Measurements from ENCODE around the gene CTNNA3. TPM values are rescaled to one million over a fixed set of nuclear protein-coding genes. Genes with fewer than 3 reads are reported as not detected.

Gene CTNNA3
- total and polyA plus RNA-seq, 4 experiments from 2014 or later = not detected

- CTCF ChIA-PET (ENCODE audit: partially characterized antibody) = interaction anchor here (7.1 kb wide), 1 partner anchor 111 kb away, joined by 114 read pairs; no protein-coding TSS in a partner anchor
- intact Hi-C loops (cut with micrococcal nuclease) = no loop called here
These were observed 27.5 kb downstream of the CTNNA3 start for GRCh38 chr10:67668448-67668847.

GRCh38 chr10:67667035-67667425 is 29.0 kb downstream of the CTNNA3 start:
- Mint-ChIP-seq H3K4me1 (no peaks in the 10 kb centered on the region), H3K9me3 (no peaks in the 10 kb centered on the region), H3K27ac (no peak overlapping the region), H3K27me3 (no peaks in the 10 kb centered on the region), H3K36me3 (no peaks in the 10 kb centered on the region), H3K4me3 (no peak overlapping the region)
- no peak overlapping the region for H3K27ac ChIP-seq (ENCODE audit: low read depth, low read length)
- DNase-seq = no peak
- ChIA-PET CTCF (ENCODE audit: partially characterized antibody) (interaction anchor here (0.9 to 7.1 kb wide), 9 partner anchors 24 to 121 kb away, joined by 3 to 114 read pairs (median 5); partner anchors contain the start of gene CTNNA3), POLR2A (ENCODE audit: partially characterized antibody) (interaction anchor here (0.9 kb wide), 1 partner anchor 113 kb away, joined by 4 read pairs; no protein-coding TSS in a partner anchor)
- H3K9me3 ChIP-seq (ENCODE audit: control insufficient read depth in 1 of 2, low read length in 2 of 2) = no peaks in the 10 kb centered on the region
- H3K36me3 ChIP-seq (ENCODE audit: insufficient read depth, low read length) = no peaks in the 10 kb centered on the region
- intact Hi-C loops (cut with micrococcal nuclease) = loop anchor here (2.0 kb wide), 1 partner anchor 30 kb away; the partner anchor contains the start of gene CTNNA3
- H3K4me1 ChIP-seq (ENCODE audit: insufficient read depth, low read length) = no peaks in the 10 kb centered on the region
- H3K4me3 ChIP-seq (ENCODE audit: low read length in 2 of 2) = no peak overlapping the region
- H3K27me3 ChIP-seq (ENCODE audit: insufficient read depth, low read length) = no peaks in the 10 kb centered on the region

More at GRCh38 chr10:67668448-67668847, 27.5 kb downstream of the CTNNA3 start:
- Histone ChIP-seq H3K27ac (ENCODE audit: low read depth, low read length) (no peak overlapping the region), H3K36me3 (ENCODE audit: insufficient read depth, low read length) (no peaks in the 10 kb centered on the region), H3K9me3 (ENCODE audit: control insufficient read depth in 1 of 2, low read length in 2 of 2) (no peaks in the 10 kb centered on the region), H3K27me3 (ENCODE audit: insufficient read depth, low read length) (no peaks in the 10 kb centered on the region), H3K4me3 (ENCODE audit: low read length in 2 of 2) (no peak overlapping the region), H3K4me1 (ENCODE audit: insufficient read depth, low read length) (no peaks in the 10 kb centered on the region)
- Mint-ChIP-seq H3K27ac (no peak overlapping the region), H3K9me3 (no peaks in the 10 kb centered on the region), H3K27me3 (no peaks in the 10 kb centered on the region), H3K4me1 (no peaks in the 10 kb centered on the region), H3K36me3 (no peaks in the 10 kb centered on the region), H3K4me3 (no peak overlapping the region)
- POLR2A ChIA-PET (ENCODE audit: partially characterized antibody) = no interaction called here
- no peak for DNase-seq

GRCh38 chr10:67666416-67667034 is 29.5 kb downstream of the CTNNA3 start:
- Histone ChIP-seq H3K4me1 (ENCODE audit: insufficient read depth, low read length) (no peaks in the 10 kb centered on the region), H3K9me3 (ENCODE audit: control insufficient read depth in 1 of 2, low read length in 2 of 2) (no peaks in the 10 kb centered on the region), H3K4me3 (ENCODE audit: low read length in 2 of 2) (no peak overlapping the region), H3K36me3 (ENCODE audit: insufficient read depth, low read length) (no peaks in the 10 kb centered on the region), H3K27me3 (ENCODE audit: insufficient read depth, low read length) (no peaks in the 10 kb centered on the region), H3K27ac (ENCODE audit: low read depth, low read length) (no peak overlapping the region)
- Mint-ChIP-seq H3K36me3 (no peaks in the 10 kb centered on the region), H3K4me3 (no peak overlapping the region), H3K4me1 (no peaks in the 10 kb centered on the region), H3K27ac (no peak overlapping the region), H3K27me3 (no peaks in the 10 kb centered on the region), H3K9me3 (no peaks in the 10 kb centered on the region)
- CTCF ChIA-PET (ENCODE audit: partially characterized antibody) = interaction anchor here (0.9 to 7.1 kb wide), 9 partner anchors 24 to 122 kb away, joined by 3 to 114 read pairs (median 5); partner anchors contain the start of gene CTNNA3
- DNase-seq = peak in 4 of 5 donors; percentile 12 to 31 (median 21)
- POLR2A ChIA-PET (ENCODE audit: partially characterized antibody) = interaction anchor here (0.9 kb wide), 1 partner anchor 113 kb away, joined by 4 read pairs; no protein-coding TSS in a partner anchor
- intact Hi-C loops (cut with micrococcal nuclease) = loop anchor here (1.0 to 2.0 kb wide), 2 partner anchors 30 to 114 kb away; partner anchors contain the start of gene CTNNA3

- Histone ChIP-seq H3K36me3 (ENCODE audit: insufficient read depth, low read length) (no peaks in the 10 kb centered on the region), H3K27me3 (ENCODE audit: insufficient read depth, low read length) (no peaks in the 10 kb centered on the region), H3K27ac (ENCODE audit: low read depth, low read length) (no peak overlapping the region), H3K4me3 (ENCODE audit: low read length in 2 of 2) (no peak overlapping the region), H3K9me3 (ENCODE audit: control insufficient read depth in 1 of 2, low read length in 2 of 2) (no peaks in the 10 kb centered on the region), H3K4me1 (ENCODE audit: insufficient read depth, low read length) (no peaks in the 10 kb centered on the region)
- H3K27ac Mint-ChIP-seq = no peak overlapping the region
- no peaks in the 10 kb centered on the region for H3K36me3 Mint-ChIP-seq
- no peaks in the 10 kb centered on the region for H3K9me3 Mint-ChIP-seq
- no peak for DNase-seq
- intact Hi-C loops (cut with micrococcal nuclease) = no loop called here
- CTCF ChIA-PET (ENCODE audit: partially characterized antibody) = interaction anchor here (2.7 to 7.1 kb wide), 3 partner anchors 32 to 114 kb away, joined by 11 to 114 read pairs (median 15); no protein-coding TSS in a partner anchor
- H3K4me1 Mint-ChIP-seq = no peaks in the 10 kb centered on the region
- H3K27me3 Mint-ChIP-seq = no peaks in the 10 kb centered on the region
- POLR2A ChIA-PET (ENCODE audit: partially characterized antibody) = interaction anchor here (1.5 kb wide), 1 partner anchor 115 kb away, joined by 4 read pairs; no protein-coding TSS in a partner anchor
- H3K4me3 Mint-ChIP-seq = no peak overlapping the region
These were observed 30.5 kb downstream of the CTNNA3 start for GRCh38 chr10:67665491-67665890.

- Histone ChIP-seq H3K27ac (ENCODE audit: low read depth, low read length) (no peak overlapping the region), H3K27me3 (ENCODE audit: insufficient read depth, low read length) (no peaks in the 10 kb centered on the region), H3K36me3 (ENCODE audit: insufficient read depth, low read length) (no peaks in the 10 kb centered on the region), H3K9me3 (ENCODE audit: control insufficient read depth in 1 of 2, low read length in 2 of 2) (no peaks in the 10 kb centered on the region), H3K4me3 (ENCODE audit: low read length in 2 of 2) (no peak overlapping the region), H3K4me1 (ENCODE audit: insufficient read depth, low read length) (no peaks in the 10 kb centered on the region)
- intact Hi-C loops (cut with micrococcal nuclease) = no loop called here
- Mint-ChIP-seq H3K27me3 (peaks cover 0 to 2% of the 10 kb centered on the region in 2 donors), H3K4me1 (no peaks in the 10 kb centered on the region), H3K27ac (no peak overlapping the region), H3K4me3 (no peak overlapping the region), H3K9me3 (no peaks in the 10 kb centered on the region), H3K36me3 (no peaks in the 10 kb centered on the region)
- CTCF ChIA-PET (ENCODE audit: partially characterized antibody) = interaction anchor here (3.0 to 7.1 kb wide), 2 partner anchors 33 to 114 kb away, joined by 15 to 114 read pairs; no protein-coding TSS in a partner anchor
- POLR2A ChIA-PET (ENCODE audit: partially characterized antibody) = interaction anchor here (1.5 kb wide), 1 partner anchor 115 kb away, joined by 4 read pairs; no protein-coding TSS in a partner anchor
- no peak for DNase-seq
These were observed 31.1 kb downstream of the CTNNA3 start for GRCh38 chr10:67664942-67665341.

- Mint-ChIP-seq H3K4me3 (no peak overlapping the region), H3K27ac (no peak overlapping the region), H3K27me3 (peaks cover 0 to 2% of the 10 kb centered on the region in 2 donors), H3K36me3 (no peaks in the 10 kb centered on the region), H3K4me1 (no peaks in the 10 kb centered on the region), H3K9me3 (no peaks in the 10 kb centered on the region)
- intact Hi-C loops (cut with micrococcal nuclease) = no loop called here
- CTCF ChIA-PET (ENCODE audit: partially characterized antibody) = interaction anchor here (1.2 to 7.1 kb wide), 3 partner anchors 34 to 125 kb away, joined by 5 to 114 read pairs (median 15); no protein-coding TSS in a partner anchor
- H3K27ac ChIP-seq (ENCODE audit: low read depth, low read length) = no peak overlapping the region
- no peaks in the 10 kb centered on the region for H3K9me3 ChIP-seq (ENCODE audit: control insufficient read depth in 1 of 2, low read length in 2 of 2)
- POLR2A ChIA-PET (ENCODE audit: partially characterized antibody) = no interaction called here
- no peak for DNase-seq
- no peaks in the 10 kb centered on the region for H3K27me3 ChIP-seq (ENCODE audit: insufficient read depth, low read length)
- H3K4me3 ChIP-seq (ENCODE audit: low read length in 2 of 2) = no peak overlapping the region
- H3K4me1 ChIP-seq (ENCODE audit: insufficient read depth, low read length) = no peaks in the 10 kb centered on the region
- no peaks in the 10 kb centered on the region for H3K36me3 ChIP-seq (ENCODE audit: insufficient read depth, low read length)
These were observed 32.4 kb downstream of the CTNNA3 start for GRCh38 chr10:67663449-67664087.

GRCh38 chr10:67662415-67662814 is 33.6 kb downstream of the CTNNA3 start:
- no peak overlapping the region for H3K4me3 Mint-ChIP-seq
- ChIA-PET POLR2A (ENCODE audit: partially characterized antibody) (no interaction called here), CTCF (ENCODE audit: partially characterized antibody) (interaction anchor here (3.0 to 7.1 kb wide), 2 partner anchors 35 to 117 kb away, joined by 15 to 114 read pairs; no protein-coding TSS in a partner anchor)
- Histone ChIP-seq H3K36me3 (ENCODE audit: insufficient read depth, low read length) (no peaks in the 10 kb centered on the region), H3K9me3 (ENCODE audit: control insufficient read depth in 1 of 2, low read length in 2 of 2) (no peaks in the 10 kb centered on the region), H3K4me1 (ENCODE audit: insufficient read depth, low read length) (no peaks in the 10 kb centered on the region), H3K4me3 (ENCODE audit: low read length in 2 of 2) (no peak overlapping the region), H3K27me3 (ENCODE audit: insufficient read depth, low read length) (no peaks in the 10 kb centered on the region), H3K27ac (ENCODE audit: low read depth, low read length) (no peak overlapping the region)
- peaks cover 1 to 2% of the 10 kb centered on the region in 2 donors for H3K27me3 Mint-ChIP-seq
- H3K4me1 Mint-ChIP-seq = no peaks in the 10 kb centered on the region
- no peaks in the 10 kb centered on the region for H3K9me3 Mint-ChIP-seq
- no peaks in the 10 kb centered on the region for H3K36me3 Mint-ChIP-seq
- H3K27ac Mint-ChIP-seq = no peak overlapping the region
- no peak for DNase-seq
- intact Hi-C loops (cut with micrococcal nuclease) = no loop called here
